Ovary (tissue), 3 donors: ENCODE data around the gene OR6N1.

Source experiments
- CTCF ChIP-seq, 3 donors: fragments of 450-650 bp in 2 of 3; fragments of 200-600 bp in 1 of 3; IDR thresholded peaks; one replicate each; pipeline versions ENCODE4 v1.5.1 to v1.8.0; 2016 to 2022; ENCODE audit warnings: antibody characterized with exemption in 3 of 3, mild to moderate bottlenecking in 1 of 3
- EP300 ChIP-seq: sonication (generic); formaldehyde crosslinking; IDR thresholded peaks from one replicate; pipeline ENCODE4 v1.6.1; 2017; ENCODE audit warnings: antibody characterized with exemption
- POLR2A ChIP-seq: fragments of 450-650 bp; IDR thresholded peaks from one replicate; pipeline ENCODE4 v1.6.1; 2017; ENCODE audit warnings: antibody characterized with exemption, mild to moderate bottlenecking, moderate library complexity
- donor health status: DM: no; HTN: no; CAD: no.

DNA sequence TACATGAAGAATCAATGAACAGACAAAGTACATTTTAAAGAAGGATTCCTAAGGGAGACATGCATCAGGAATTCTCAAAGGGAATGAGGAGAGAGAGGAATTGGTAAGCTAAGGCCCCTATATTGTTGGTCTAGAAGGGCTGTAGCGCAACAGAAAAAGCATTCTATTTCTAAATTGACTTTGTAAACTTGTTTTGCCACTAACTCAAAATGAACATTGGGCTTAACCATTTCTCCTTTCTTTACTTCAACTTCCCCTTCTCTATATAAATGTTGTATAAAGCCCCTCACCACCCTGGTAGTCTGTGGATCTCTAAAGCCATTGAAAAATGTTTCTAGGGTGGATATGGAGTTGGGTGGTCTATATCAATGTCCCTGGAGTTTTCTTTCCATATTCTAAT lies 29.4 kb upstream of the OR6N1 start:
- TF ChIP-seq POLR2A (no peak), CTCF (IDR thresholded peaks at IDR 0.05) (no peak), EP300 (no peak)
